ENCODE results near the gene IMMP2L.

Gene IMMP2L

GRCh38 chr7:111390000-111390399 lies 172.3 kb downstream of the IMMP2L start:
- DNase-seq (ENCODE audit: low read depth): no peak

GRCh38 chr7:111388912-111389311 lies 173.4 kb downstream of the IMMP2L start:
- no peak for DNase-seq (ENCODE audit: low read depth)

- DNase-seq (ENCODE audit: low read depth): no peak
Measured at GRCh38 chr7:111388016-111388415, 174.3 kb downstream of the IMMP2L start.

GRCh38 chr7:111384065-111384891 lies 178.0 kb downstream of the IMMP2L start:
- no peak for DNase-seq (ENCODE audit: low read depth)

- DNase-seq (ENCODE audit: low read depth): no peak
Measured at GRCh38 chr7:111383133-111383532, 179.2 kb downstream of the IMMP2L start.

GRCh38 chr7:111381590-111381989 lies 180.7 kb downstream of the IMMP2L start:
- no peak for DNase-seq (ENCODE audit: low read depth)

- no peak for DNase-seq (ENCODE audit: low read depth)
Measured at GRCh38 chr7:111380945-111381344, 181.3 kb downstream of the IMMP2L start.

GRCh38 chr7:111374027-111374426 lies 188.3 kb downstream of the IMMP2L start:
- no peak for DNase-seq (ENCODE audit: low read depth)

- DNase-seq (ENCODE audit: low read depth): no peak
Measured at GRCh38 chr7:111371437-111371836, 190.9 kb downstream of the IMMP2L start.

- DNase-seq (ENCODE audit: low read depth): no peak
Measured at GRCh38 chr7:111370002-111370401, 192.3 kb downstream of the IMMP2L start.

- no peak for DNase-seq (ENCODE audit: low read depth)
Measured at GRCh38 chr7:111368381-111369065, 193.8 kb downstream of the IMMP2L start.

GRCh38 chr7:111364413-111364812 lies 197.9 kb downstream of the IMMP2L start:
- DNase-seq (ENCODE audit: low read depth): no peak

GRCh38 chr7:111363099-111363498 lies 199.2 kb downstream of the IMMP2L start:
- DNase-seq (ENCODE audit: low read depth): no peak

GRCh38 chr7:111362506-111363054 lies 199.7 kb downstream of the IMMP2L start:
- DNase-seq (ENCODE audit: low read depth): no peak

- DNase-seq (ENCODE audit: low read depth): no peak
Measured at GRCh38 chr7:111358915-111359314, 203.4 kb downstream of the IMMP2L start.

GRCh38 chr7:111357691-111358090 lies 204.6 kb downstream of the IMMP2L start:
- DNase-seq (ENCODE audit: low read depth): no peak

GRCh38 chr7:111356941-111357340 lies 205.4 kb downstream of the IMMP2L start:
- DNase-seq (ENCODE audit: low read depth): no peak

- DNase-seq (ENCODE audit: low read depth): no peak
Measured at GRCh38 chr7:111352319-111352718, 210.0 kb downstream of the IMMP2L start.

- DNase-seq (ENCODE audit: low read depth): no peak
Measured at GRCh38 chr7:111346219-111346618, 216.1 kb downstream of the IMMP2L start.

GRCh38 chr7:111343017-111343416 lies 219.3 kb downstream of the IMMP2L start:
- no peak for DNase-seq (ENCODE audit: low read depth)

- no peak for DNase-seq (ENCODE audit: low read depth)
Measured at GRCh38 chr7:111339006-111339405, 223.3 kb downstream of the IMMP2L start.

- DNase-seq (ENCODE audit: low read depth): no peak
Measured at GRCh38 chr7:111333010-111333409, 229.3 kb downstream of the IMMP2L start.

- no peak for DNase-seq (ENCODE audit: low read depth)
Measured at GRCh38 chr7:111330235-111330523, 232.1 kb downstream of the IMMP2L start.
